Spinal cord (tissue), 10 donors: ENCODE data around the gene UBL7. TPM values are rescaled to one million over a fixed set of nuclear protein-coding genes. Genes with fewer than 3 reads are reported as not detected.
"Not testable (repeated sequence)": the region's sequence is repeated elsewhere in the genome, so short reads cannot be mapped to it uniquely, and the experiment has no call there.

ENCODE experiments used
- DNase-seq, 6 donors: peaks; one replicate each; pipeline versions ENCODE4 v3.0.0 to v3.0.0-alpha.2; 2013 to 2015; ENCODE audit warnings: low spot score in 6 of 6, low read depth in 4 of 6
- H3K27ac ChIP-seq: one replicate; pipeline ENCODE4 v1.5.1; 2013; ENCODE audit warnings: low read depth, low read length, control low read depth
- H3K27me3 ChIP-seq: one replicate; pipeline ENCODE4 v1.6.1; 2013; ENCODE audit warnings: low read length; ENCODE audit not compliant: control insufficient read depth, insufficient read depth
- H3K36me3 ChIP-seq: one replicate; pipeline ENCODE4 v1.6.1; 2013; ENCODE audit warnings: low read length; ENCODE audit not compliant: control insufficient read depth, insufficient read depth
- H3K4me1 ChIP-seq: one replicate; pipeline ENCODE4 v1.6.1; 2013; ENCODE audit warnings: low read length; ENCODE audit not compliant: control insufficient read depth, insufficient read depth
- H3K4me3 ChIP-seq: one replicate; pipeline ENCODE4 v1.5.1; 2013; ENCODE audit warnings: low read depth, low read length, control low read depth
- H3K9me3 ChIP-seq: one replicate; pipeline ENCODE4 v1.6.1; 2013; ENCODE audit warnings: low read length; ENCODE audit not compliant: control insufficient read depth, insufficient read depth
- WGBS: methylation state at CpG from one replicate; pipeline ENCODE4 v1.1.5; 2013; ENCODE audit warnings: missing lambda C conversion rate; ENCODE audit not compliant: insufficient coverage; 5-methylcytosine and 5-hydroxymethylcytosine counted together
- polyA plus RNA-seq, 2 donors: library from polyadenylated mRNA; unstranded; fragments of 120-200 nt; gene quantifications; one replicate each; pipeline ENCODE4 v1.2.1, GENCODE V29; 2013; ENCODE audit not compliant: insufficient read length in 2 of 2
- total RNA-seq, 2 donors: library from RNA; depleted of rRNA in 1 of 2; stranded (reverse); fragments of 120-200 nt in 1 of 2; fragments of >200 nt in 1 of 2; gene quantifications; one replicate each; pipeline versions ENCODE4 v1.2.3 to v1.2.4, GENCODE V29; 2013 to 2014
- donor health status: healthy.

The UBL7 gene
- total and polyA plus RNA-seq, 4 donors = 32.8 to 68.8 (median 57.1) TPM

- Histone ChIP-seq H3K9me3 (no peaks in the 10 kb centered on the region), H3K27ac (no peak overlapping the region), H3K36me3 (no peaks in the 10 kb centered on the region), H3K27me3 (no peaks in the 10 kb centered on the region), H3K4me3 (no peak overlapping the region), H3K4me1 (no peaks in the 10 kb centered on the region)
- no peak for DNase-seq
- no CpG with 5 or more reads among the region's 3 CpGs for WGBS
Measured at GRCh38 chr15:74496648-74497047, 35.7 kb upstream of the UBL7 start.

GRCh38 chr15:74490339-74490689 lies 29.4 kb upstream of the UBL7 start:
- Histone ChIP-seq H3K4me3 (no peak overlapping the region), H3K36me3 (no peaks in the 10 kb centered on the region), H3K27ac (no peak overlapping the region), H3K9me3 (no peaks in the 10 kb centered on the region), H3K4me1 (peaks cover 3% of the 10 kb centered on the region), H3K27me3 (no peaks in the 10 kb centered on the region)
- no CpG with 5 or more reads among the region's 1 CpG for WGBS
- no peak for DNase-seq

- Histone ChIP-seq H3K36me3 (no peaks in the 10 kb centered on the region), H3K27me3 (no peaks in the 10 kb centered on the region), H3K4me1 (peaks cover 3% of the 10 kb centered on the region), H3K4me3 (no peak overlapping the region), H3K27ac (no peak overlapping the region), H3K9me3 (no peaks in the 10 kb centered on the region)
- peak in 5 of 6 donors; percentile 15 to 88 (median 23) for DNase-seq
- 30% methylated on average over 7 of the region's 9 CpGs for WGBS
Measured at GRCh38 chr15:74489518-74490338, 28.8 kb upstream of the UBL7 start.

GRCh38 chr15:74488776-74489175 lies 27.8 kb upstream of the UBL7 start:
- Histone ChIP-seq H3K27me3 (no peaks in the 10 kb centered on the region), H3K4me3 (no peak overlapping the region), H3K4me1 (peaks cover 3% of the 10 kb centered on the region), H3K27ac (no peak overlapping the region), H3K9me3 (no peaks in the 10 kb centered on the region), H3K36me3 (no peaks in the 10 kb centered on the region)
- WGBS = no CpG with 5 or more reads among the region's 1 CpG
- no peak for DNase-seq

GRCh38 chr15:74482661-74483060 lies 21.7 kb upstream of the UBL7 start:
- Histone ChIP-seq H3K9me3 (no peaks in the 10 kb centered on the region), H3K27me3 (no peaks in the 10 kb centered on the region), H3K4me1 (no peaks in the 10 kb centered on the region), H3K4me3 (no peak overlapping the region), H3K36me3 (peaks cover 7% of the 10 kb centered on the region), H3K27ac (no peak overlapping the region)
- peak in 1 of 6 donors; percentile 6 for DNase-seq
- 94% methylated on average over 2 of the region's 3 CpGs for WGBS

GRCh38 chr15:74480364-74480763 lies 19.4 kb upstream of the UBL7 start:
- not testable (repeated sequence) for H3K27me3 ChIP-seq, DNase-seq, H3K36me3 ChIP-seq, H3K4me3 ChIP-seq, H3K27ac ChIP-seq, H3K4me1 ChIP-seq, H3K9me3 ChIP-seq
- 97% methylated on average over 11 of the region's 27 CpGs for WGBS

- H3K9me3 ChIP-seq, H3K27ac ChIP-seq, H3K4me1 ChIP-seq, H3K4me3 ChIP-seq, DNase-seq, H3K27me3 ChIP-seq, H3K36me3 ChIP-seq: not testable (repeated sequence)
- 100% methylated on average over 6 of the region's 7 CpGs for WGBS
Measured at GRCh38 chr15:74471621-74472020, 10.7 kb upstream of the UBL7 start.

- no peak for DNase-seq
- H3K27me3 ChIP-seq = no peaks in the 10 kb centered on the region
- H3K9me3 ChIP-seq = no peaks in the 10 kb centered on the region
- WGBS = 86% methylated on average over 8 of the region's 12 CpGs
- H3K36me3 ChIP-seq = peaks cover 3% of the 10 kb centered on the region
- H3K4me3 ChIP-seq = no peak overlapping the region
- H3K27ac ChIP-seq = no peak overlapping the region
- H3K4me1 ChIP-seq = no peaks in the 10 kb centered on the region
Measured at GRCh38 chr15:74470631-74471395, 9.9 kb upstream of the UBL7 start.

- Histone ChIP-seq H3K4me1 (no peaks in the 10 kb centered on the region), H3K27me3 (no peaks in the 10 kb centered on the region), H3K36me3 (peaks cover 3% of the 10 kb centered on the region), H3K4me3 (no peak overlapping the region), H3K27ac (no peak overlapping the region), H3K9me3 (no peaks in the 10 kb centered on the region)
- peak in 1 of 6 donors; percentile 40 for DNase-seq
- 61% methylated on average over 4 of the region's 6 CpGs for WGBS
Measured at GRCh38 chr15:74468341-74469032, 7.5 kb upstream of the UBL7 start.
